MCF 10A (cell line): ENCODE results near the gene PPP1R17. TPM values are rescaled to one million over a fixed set of nuclear protein-coding genes. Genes with fewer than 3 reads are reported as not detected.

ENCODE experiments used
- BruUV-seq: library from RNA; stranded (reverse); fragments of 400-500 nt; replicated peaks from 2 replicates; lab custom pipeline; 2021; lab: Mats Ljungman, UMichigan
- CTCF ChIA-PET: fragments of 300-600 bp; sonication (Branson Sonifier 250); formaldehyde crosslinking; extraction: SDS; loops from one replicate; lab custom pipeline; 2021; ENCODE audit warnings: antibody characterized with exemption, inconsistent platforms; lab: Yijun Ruan, JAX
- POLR2A ChIA-PET: fragments of 300-600, 350-650 bp; sonication (Branson Sonifier 250); formaldehyde crosslinking; extraction: SDS; loops from one replicate; lab custom pipeline; 2020; ENCODE audit warnings: antibody characterized with exemption, inconsistent platforms; lab: Yijun Ruan, JAX
- DNase-seq: peaks from one replicate; pipeline ENCODE4 v3.0.0-alpha.2; 2018; ENCODE audit not compliant: unreplicated experiment
- H3K27ac Mint-ChIP-seq: one replicate; pipeline ENCODE4 v1.8.0; 2022; ENCODE audit warnings: mild to moderate bottlenecking, low read depth, mixed read lengths; ENCODE audit not compliant: unreplicated experiment
- H3K27me3 Mint-ChIP-seq: one replicate; pipeline ENCODE4 v1.8.0; 2022; ENCODE audit warnings: mixed read lengths; ENCODE audit not compliant: insufficient read depth, unreplicated experiment
- H3K36me3 Mint-ChIP-seq: one replicate; pipeline ENCODE4 v1.8.0; 2022; ENCODE audit warnings: mild to moderate bottlenecking, moderate library complexity, mixed read lengths; ENCODE audit not compliant: insufficient read depth, unreplicated experiment
- H3K4me1 Mint-ChIP-seq: one replicate; pipeline ENCODE4 v1.8.0; 2022; ENCODE audit warnings: mixed read lengths; ENCODE audit not compliant: insufficient read depth, unreplicated experiment
- H3K4me3 Mint-ChIP-seq: one replicate; pipeline ENCODE4 v1.8.0; 2022; ENCODE audit warnings: mild to moderate bottlenecking, moderate library complexity, mixed read lengths; ENCODE audit not compliant: unreplicated experiment
- H3K9me3 Mint-ChIP-seq: one replicate; pipeline ENCODE4 v1.8.0; 2022; ENCODE audit warnings: mixed read lengths; ENCODE audit not compliant: unreplicated experiment
- CTCF ChIP-seq: fragments of 200-600 bp; IDR thresholded peaks from one replicate; pipeline ENCODE4 v1.8.0; 2022; ENCODE audit warnings: antibody characterized with exemption, mild to moderate bottlenecking; ENCODE audit not compliant: unreplicated experiment
- intact Hi-C: fragments of 100-400 bp; cut with micrococcal nuclease; formaldehyde crosslinking; loops from 2 replicates; pipeline ENCODE4 v1.14.1; 2022
- total RNA-seq: library from RNA; stranded (reverse); gene quantifications from 2 replicates; pipeline ENCODE4 v1.2.3, GENCODE V29; 2022

PPP1R17 gene
- total RNA-seq, 1 experiment from 2014 or later = not detected

GRCh38 chr7:31707089-31707488 lies 20.1 kb downstream of the PPP1R17 start:
- Mint-ChIP-seq H3K9me3 (peaks cover 6% of the 10 kb centered on the region), H3K27ac (no peak overlapping the region), H3K36me3 (no peaks in the 10 kb centered on the region), H3K27me3 (peaks cover 8% of the 10 kb centered on the region), H3K4me3 (no peak overlapping the region), H3K4me1 (no peaks in the 10 kb centered on the region)
- intact Hi-C loops = no loop called here
- ChIA-PET POLR2A (no interaction called here), CTCF (interaction anchor here (0.6 to 0.7 kb wide), 2 partner anchors 69 to 573 kb away, joined by 3 to 5 read pairs; no protein-coding TSS in a partner anchor)
- DNase-seq = no peak
- TF ChIP-seq CTCF = no peak
- BruUV-seq = no TSS peak

GRCh38 chr7:31710171-31710570 lies 23.2 kb downstream of the PPP1R17 start:
- peaks cover 8% of the 10 kb centered on the region for H3K9me3 Mint-ChIP-seq
- CTCF ChIA-PET = interaction anchor here (1.5 kb wide), 1 partner anchor 267 kb away, joined by 4 read pairs; no protein-coding TSS in a partner anchor

GRCh38 chr7:31716355-31716754 lies 29.3 kb downstream of the PPP1R17 start:
- Mint-ChIP-seq H3K36me3 (no peaks in the 10 kb centered on the region), H3K4me3 (no peak overlapping the region), H3K27ac (no peak overlapping the region), H3K27me3 (peaks cover 15% of the 10 kb centered on the region), H3K4me1 (no peaks in the 10 kb centered on the region), H3K9me3 (peaks cover 8% of the 10 kb centered on the region)
- no TSS peak for BruUV-seq
- ChIA-PET POLR2A (no interaction called here), CTCF (interaction anchor here (0.5 kb wide), 1 partner anchor 28 kb away, joined by 4 read pairs; no protein-coding TSS in a partner anchor)
- intact Hi-C loops = no loop called here
- DNase-seq = no peak
- TF ChIP-seq CTCF = no peak

More at GRCh38 chr7:31710171-31710570, 23.2 kb downstream of the PPP1R17 start:
- no peaks in the 10 kb centered on the region for H3K36me3 Mint-ChIP-seq
- H3K4me3 Mint-ChIP-seq = no peak overlapping the region
- no TSS peak for BruUV-seq
- no peak overlapping the region for H3K27ac Mint-ChIP-seq
- H3K4me1 Mint-ChIP-seq = no peaks in the 10 kb centered on the region
- intact Hi-C loops = no loop called here
- TF ChIP-seq CTCF = no peak
- H3K27me3 Mint-ChIP-seq = peaks cover 15% of the 10 kb centered on the region
- POLR2A ChIA-PET = no interaction called here
- no peak for DNase-seq

- BruUV-seq = no TSS peak
- CTCF ChIA-PET = no interaction called here
- intact Hi-C loops = no loop called here
- no peak for DNase-seq
- no peaks in the 10 kb centered on the region for H3K9me3 Mint-ChIP-seq
- no peak overlapping the region for H3K27ac Mint-ChIP-seq
- no peak overlapping the region for H3K4me3 Mint-ChIP-seq
- no peaks in the 10 kb centered on the region for H3K36me3 Mint-ChIP-seq
- H3K27me3 Mint-ChIP-seq = no peaks in the 10 kb centered on the region
- H3K4me1 Mint-ChIP-seq = no peaks in the 10 kb centered on the region
- POLR2A ChIA-PET = no interaction called here
- no peak for TF ChIP-seq CTCF
These were observed 33.4 kb downstream of the PPP1R17 start for GRCh38 chr7:31720366-31720765.
